ENCODE measurements around the gene EZH1. TPM values are rescaled to one million over a fixed set of nuclear protein-coding genes. Genes with fewer than 3 reads are reported as not detected.

Gene EZH1
- total RNA-seq, 1 donor from 2014 or later = 43.3 TPM

DNA sequence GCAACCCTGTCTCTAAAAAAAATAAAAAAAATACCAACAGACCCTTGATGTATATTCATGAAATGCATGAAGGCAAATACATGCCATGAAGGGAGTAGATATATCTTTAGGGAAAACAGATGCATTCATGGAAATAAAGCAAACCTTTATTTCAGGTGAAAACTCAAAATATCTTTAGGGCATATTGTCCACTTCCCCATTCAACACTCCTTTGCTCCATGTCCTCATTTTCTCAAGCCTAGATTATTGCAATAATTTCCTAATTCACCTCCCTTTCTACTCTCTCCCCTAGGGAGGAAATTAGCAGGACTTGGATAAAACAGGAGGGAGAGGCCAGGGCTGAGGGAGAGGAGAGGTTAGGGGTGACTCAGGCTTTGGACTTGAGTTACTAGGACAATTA is 22.7 kb upstream of the EZH1 start:
- intact Hi-C loops (cut with micrococcal nuclease) = no loop called here
- H3K36me3 ChIP-seq = no peaks in the 10 kb centered on the region

DNA sequence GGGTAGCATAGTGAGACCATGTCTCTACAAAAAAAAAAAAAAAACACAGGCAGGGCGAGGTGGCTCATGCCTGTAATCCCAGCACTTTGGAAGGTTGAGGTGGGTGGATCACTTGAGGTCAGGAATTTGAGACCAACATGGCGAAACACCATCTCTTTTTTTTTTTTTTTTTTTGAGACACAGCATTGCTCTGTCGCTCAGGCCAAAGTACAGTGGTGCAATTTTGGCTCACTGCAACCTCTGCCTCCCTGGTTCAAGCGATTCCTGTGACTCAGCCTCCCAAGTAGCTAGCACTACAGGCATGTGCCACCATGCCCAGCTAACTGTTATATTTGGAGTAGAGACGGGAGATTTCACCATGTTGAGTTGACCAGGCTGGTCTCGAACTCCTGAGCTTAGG is 21.3 kb upstream of the EZH1 start:
- intact Hi-C loops (cut with micrococcal nuclease) = no loop called here
- Histone ChIP-seq H3K4me3 (no peak overlapping the region), H3K9me3 (replicated peaks) (no peaks in the 10 kb centered on the region), H3K27me3 (ENCODE audit: low read depth) (peaks cover 26% of the 10 kb centered on the region), H3K27ac (replicated peaks) (no peak overlapping the region), H3K4me1 (peaks cover 25% of the 10 kb centered on the region), H3K36me3 (no peaks in the 10 kb centered on the region)
- no peak for DNase-seq
- TF ChIP-seq, protein P1, sequence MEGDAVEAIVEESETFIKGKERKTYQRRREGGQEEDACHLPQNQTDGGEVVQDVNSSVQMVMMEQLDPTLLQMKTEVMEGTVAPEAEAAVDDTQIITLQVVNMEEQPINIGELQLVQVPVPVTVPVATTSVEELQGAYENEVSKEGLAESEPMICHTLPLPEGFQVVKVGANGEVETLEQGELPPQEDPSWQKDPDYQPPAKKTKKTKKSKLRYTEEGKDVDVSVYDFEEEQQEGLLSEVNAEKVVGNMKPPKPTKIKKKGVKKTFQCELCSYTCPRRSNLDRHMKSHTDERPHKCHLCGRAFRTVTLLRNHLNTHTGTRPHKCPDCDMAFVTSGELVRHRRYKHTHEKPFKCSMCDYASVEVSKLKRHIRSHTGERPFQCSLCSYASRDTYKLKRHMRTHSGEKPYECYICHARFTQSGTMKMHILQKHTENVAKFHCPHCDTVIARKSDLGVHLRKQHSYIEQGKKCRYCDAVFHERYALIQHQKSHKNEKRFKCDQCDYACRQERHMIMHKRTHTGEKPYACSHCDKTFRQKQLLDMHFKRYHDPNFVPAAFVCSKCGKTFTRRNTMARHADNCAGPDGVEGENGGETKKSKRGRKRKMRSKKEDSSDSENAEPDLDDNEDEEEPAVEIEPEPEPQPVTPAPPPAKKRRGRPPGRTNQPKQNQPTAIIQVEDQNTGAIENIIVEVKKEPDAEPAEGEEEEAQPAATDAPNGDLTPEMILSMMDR (IDR thresholded peaks at IDR 0.05; ENCODE audit: borderline replicate concordance) = no peak

More for the DNA sequence above, 22.7 kb upstream of the EZH1 start:
- H3K27me3 ChIP-seq (ENCODE audit: low read depth) = peaks cover 12% of the 10 kb centered on the region
- TF ChIP-seq, protein P1 (IDR thresholded peaks at IDR 0.05; ENCODE audit: borderline replicate concordance) = no peak
- no peak for DNase-seq
- no peaks in the 10 kb centered on the region for H3K9me3 ChIP-seq (replicated peaks)
- H3K4me3 ChIP-seq = no peak overlapping the region
- H3K27ac ChIP-seq (replicated peaks) = no peak overlapping the region
- peaks cover 19% of the 10 kb centered on the region for H3K4me1 ChIP-seq

DNA sequence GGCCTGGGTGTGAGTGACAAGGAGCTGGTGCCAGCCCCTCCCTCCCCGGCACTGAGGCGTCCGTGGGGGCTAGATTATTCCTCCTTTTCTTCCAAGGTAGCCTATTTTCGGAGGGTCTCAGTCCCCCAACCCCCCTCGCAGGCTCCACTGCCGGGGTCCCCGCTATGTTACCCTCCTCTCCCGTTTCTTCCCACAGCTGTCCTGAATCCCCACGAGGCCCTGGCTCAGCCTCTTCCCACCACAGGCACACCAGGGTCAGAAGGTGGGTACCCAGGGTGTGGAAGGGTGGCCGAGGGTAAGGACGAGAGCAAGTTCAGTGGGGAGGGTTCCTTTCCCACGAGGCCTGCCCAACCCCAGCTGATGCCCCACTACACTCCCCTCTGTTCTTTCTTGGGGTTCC is 16.8 kb upstream of the EZH1 start:
- Histone ChIP-seq H3K36me3 (no peaks in the 10 kb centered on the region), H3K4me3 (peak overlapping the region; percentile 81), H3K4me1 (peaks cover 38% of the 10 kb centered on the region), H3K27ac (replicated peaks) (peak overlapping the region; percentile 94), H3K27me3 (ENCODE audit: low read depth) (peaks cover 31% of the 10 kb centered on the region), H3K9me3 (replicated peaks) (no peaks in the 10 kb centered on the region)
- TF ChIP-seq, protein P1 (IDR thresholded peaks at IDR 0.05; ENCODE audit: borderline replicate concordance) = no peak
- DNase-seq = no peak
- intact Hi-C loops (cut with micrococcal nuclease) = loop anchor here (2.0 kb wide), 1 partner anchor 41 kb away; no protein-coding TSS in a partner anchor

DNA sequence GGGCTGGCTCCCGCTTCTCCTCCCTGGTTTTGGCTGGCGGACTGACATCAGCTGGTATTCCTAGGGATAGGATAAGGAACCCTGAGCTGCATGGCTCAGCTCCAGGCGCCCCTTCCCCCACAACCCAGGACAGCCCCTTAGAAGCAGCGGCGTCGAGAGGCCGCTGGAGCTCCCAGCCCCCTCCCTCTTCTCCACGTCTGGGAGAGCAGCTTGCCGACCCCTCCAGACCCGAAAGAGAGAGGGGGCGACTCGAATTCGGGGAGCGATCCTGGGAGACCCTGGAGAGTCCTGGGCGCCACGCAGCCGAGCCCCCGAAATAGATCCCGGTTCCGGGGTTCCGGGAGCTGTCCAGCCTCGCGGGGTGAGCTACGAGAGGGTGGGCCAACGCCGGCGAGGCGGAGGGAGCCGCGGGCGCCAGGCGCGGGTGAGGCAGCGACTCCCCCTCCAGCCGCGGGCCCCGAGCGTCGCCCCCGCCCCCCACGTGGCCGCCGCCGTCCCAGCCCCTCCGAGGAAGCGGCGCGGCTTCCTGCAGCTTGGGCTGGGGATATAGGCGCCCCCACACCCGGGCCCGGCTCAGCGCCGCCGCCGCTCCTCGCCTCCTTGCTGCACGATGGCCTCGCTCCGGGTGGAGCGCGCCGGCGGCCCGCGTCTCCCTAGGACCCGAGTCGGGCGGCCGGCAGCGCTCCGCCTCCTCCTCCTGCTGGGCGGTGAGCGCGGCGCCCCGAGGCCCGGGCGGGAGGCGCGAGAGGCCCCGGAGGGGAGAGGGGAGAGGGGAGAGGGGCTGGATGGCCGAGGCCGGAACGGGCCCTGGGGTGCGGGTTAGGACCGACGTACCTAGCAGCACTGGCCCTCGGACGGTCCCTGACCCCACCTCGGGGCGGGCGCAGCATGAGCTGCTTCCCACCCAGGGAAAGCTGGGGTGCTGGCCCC is 16.1 kb upstream of the EZH1 start, which contains the start of gene RAMP2:
TSS of gene RAMP2 (plus strand) at position 576 of the 930 bp plus-strand sequence. CDS start at position 611, 35 bp downstream.
- H3K27ac ChIP-seq (replicated peaks) = peak within 1 kb of the TSS; percentile 94
- TF ChIP-seq, protein P1 (IDR thresholded peaks at IDR 0.05; ENCODE audit: borderline replicate concordance) = peak; percentile 11
- DNase-seq = peak; percentile 36
- peaks cover 26% of the 10 kb centered on the region for H3K27me3 ChIP-seq (ENCODE audit: low read depth)
- H3K4me3 ChIP-seq = peak within 1 kb of the TSS; percentile 81
- peaks cover 38% of the 10 kb centered on the region for H3K4me1 ChIP-seq
- intact Hi-C loops (cut with micrococcal nuclease) = no loop called here
- H3K9me3 ChIP-seq (replicated peaks) = no peaks in the 10 kb centered on the region
- no peaks in the 10 kb centered on the region for H3K36me3 ChIP-seq

DNA sequence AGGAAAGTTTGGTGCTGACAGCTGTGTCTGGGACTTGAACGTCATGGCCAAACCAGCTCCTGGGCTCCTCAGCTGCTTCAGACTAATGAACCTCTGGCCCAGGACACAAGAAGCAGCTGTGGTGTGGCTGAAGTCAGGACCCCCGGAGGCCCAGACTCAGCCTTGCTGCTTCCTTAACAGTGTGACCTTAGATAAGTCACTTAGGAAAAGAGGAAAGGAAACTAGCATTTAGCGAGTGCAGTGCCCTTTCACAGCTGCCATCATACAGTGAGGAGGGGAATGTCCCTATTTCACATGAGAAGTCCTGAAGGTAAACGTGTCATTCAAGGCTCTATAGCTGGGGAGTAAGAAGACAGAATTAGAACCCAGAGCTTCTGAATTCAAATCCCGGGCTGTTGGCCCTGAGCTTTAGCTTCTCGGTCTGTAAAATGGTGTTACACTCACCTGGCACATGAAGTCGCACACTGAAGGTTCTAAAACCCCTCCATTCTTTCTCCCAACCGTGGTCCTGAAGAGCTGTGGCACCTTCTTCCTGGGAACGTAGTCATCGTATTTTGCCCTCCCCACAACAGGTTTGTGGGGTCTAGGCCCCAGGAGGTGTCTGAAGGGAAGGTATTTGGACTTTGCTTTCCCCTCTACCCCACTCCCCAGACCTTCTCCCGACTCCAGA is 15.3 kb upstream of the EZH1 start:
- Histone ChIP-seq H3K27ac (replicated peaks) (peak overlapping the region; percentile 94), H3K4me3 (peak overlapping the region; percentile 81), H3K36me3 (no peaks in the 10 kb centered on the region), H3K27me3 (ENCODE audit: low read depth) (peaks cover 26% of the 10 kb centered on the region), H3K9me3 (replicated peaks) (no peaks in the 10 kb centered on the region), H3K4me1 (peaks cover 38% of the 10 kb centered on the region)
- intact Hi-C loops (cut with micrococcal nuclease) = no loop called here
- TF ChIP-seq, protein P1 (IDR thresholded peaks at IDR 0.05; ENCODE audit: borderline replicate concordance) = no peak
- DNase-seq = no peak

Measured in left ventricle myocardium inferior (tissue), 1 donor.